Hematopoietic multipotent progenitor cell treated with erythropoietin and hydrocortisone succinate and interleukin-3 and kit ligand, for 17 days (in vitro differentiated cells): Measurements from ENCODE around the gene NR1H4.
"Not testable (repeated sequence)": the region's sequence is repeated elsewhere in the genome, so short reads cannot be mapped to it uniquely, and the experiment has no call there.

Experiments used
- DNase-seq: peaks from one replicate; pipeline ENCODE4 v3.0.0-alpha.2; 2015; ENCODE audit warnings: low spot score

The NR1H4 gene

GRCh38 chr12:100473050-100473715 is 483 bp upstream of the NR1H4 start:
- no peak for DNase-seq

GRCh38 chr12:100474617-100475016 is 951 bp downstream of the NR1H4 start:
- no peak for DNase-seq

DNA sequence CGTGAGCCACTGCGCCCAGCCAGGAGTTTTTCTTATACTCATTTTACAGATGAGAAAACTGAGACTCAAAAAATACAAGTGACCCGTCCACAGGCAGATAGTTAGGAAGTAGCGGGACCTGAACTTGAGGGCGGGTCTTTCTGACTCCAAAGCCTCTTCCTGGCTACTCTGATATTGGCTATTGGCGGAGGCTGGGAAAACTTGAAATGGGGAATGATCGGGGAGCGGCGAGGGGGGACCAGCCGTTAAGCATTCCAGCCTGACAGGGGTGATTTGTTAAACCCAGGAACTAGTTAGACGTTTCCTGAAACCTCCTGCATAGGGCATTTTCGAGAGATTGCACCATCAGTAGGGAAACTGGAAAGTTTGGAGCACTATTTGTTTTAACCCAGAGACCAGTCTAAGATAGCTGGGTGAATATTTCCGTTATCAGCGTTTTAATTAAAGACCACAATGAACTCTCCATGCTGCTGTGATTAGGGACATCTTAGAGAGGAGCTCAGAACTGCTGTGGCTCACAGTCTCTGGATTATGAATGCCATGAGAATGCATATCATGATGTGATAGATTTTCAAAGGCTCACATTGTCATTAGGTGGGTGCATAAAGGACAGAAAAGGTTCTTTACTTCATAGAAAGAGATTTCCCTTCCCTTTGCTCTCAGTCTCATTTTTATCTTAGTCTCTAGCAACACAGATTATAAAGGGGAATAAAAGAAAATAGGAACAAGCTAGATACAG is 2.5 kb downstream of the NR1H4 start:
- no peak for DNase-seq

GRCh38 chr12:100481021-100481420 is 7.4 kb downstream of the NR1H4 start:
- DNase-seq, result no peak

DNA sequence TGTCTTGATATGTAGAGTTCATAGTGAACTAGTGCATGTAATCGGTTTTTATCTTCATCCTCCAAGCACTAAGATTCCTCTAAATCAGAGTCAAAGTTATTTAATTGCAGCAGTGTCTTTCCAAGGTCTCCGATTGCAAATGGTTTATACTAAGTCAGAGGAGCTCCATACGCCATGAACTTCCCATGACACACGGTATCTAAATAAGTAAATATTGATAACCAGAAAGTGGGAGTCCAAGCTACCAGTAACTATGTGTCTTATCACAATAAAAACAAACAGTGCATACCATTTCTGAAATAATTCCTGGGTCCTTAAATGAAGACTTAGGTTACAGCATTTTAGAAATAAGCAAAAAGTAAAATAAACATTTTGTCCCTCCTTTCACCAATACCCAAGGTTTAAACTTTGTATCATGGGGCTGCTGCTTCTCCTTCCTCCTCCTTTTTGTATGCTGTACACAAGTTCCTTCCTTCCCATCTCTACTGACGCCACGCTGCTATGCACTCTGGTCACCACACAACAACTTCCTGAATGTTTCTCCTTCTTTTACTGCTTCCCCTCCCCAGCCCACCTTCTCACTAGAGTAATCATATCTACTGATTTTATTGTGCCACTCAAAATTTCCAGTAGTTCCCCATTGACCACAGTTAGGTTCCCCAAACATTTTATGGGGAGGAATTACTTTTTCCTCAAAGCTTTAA is 10.7 kb downstream of the NR1H4 start:
- no peak for DNase-seq

DNA sequence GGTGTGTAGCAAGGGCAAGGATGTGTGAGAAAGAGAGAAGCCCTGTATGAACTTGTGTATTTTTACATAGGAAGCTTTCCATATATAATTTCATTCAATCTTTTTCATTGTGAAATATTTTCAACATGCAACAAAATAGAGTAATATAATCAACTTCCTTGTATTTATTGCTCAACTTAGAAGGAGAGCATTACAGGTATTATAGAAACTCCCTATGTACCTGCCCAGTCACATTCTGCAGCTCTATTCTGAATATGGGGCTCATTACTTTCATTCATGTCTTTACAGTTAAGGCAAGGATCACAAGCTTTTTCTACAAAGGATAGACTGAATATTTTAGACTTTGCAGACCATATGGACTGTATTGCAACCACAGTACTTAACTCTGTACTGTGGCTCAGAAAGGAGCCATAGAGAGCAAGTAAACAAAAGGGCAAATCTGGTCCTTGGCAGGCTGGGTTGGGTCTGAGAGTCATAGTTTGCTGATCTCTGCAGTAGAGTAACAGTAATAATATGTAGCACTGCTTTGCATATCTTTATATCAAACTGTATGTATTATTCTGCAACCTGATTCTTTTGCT is 11.3 kb downstream of the NR1H4 start:
- no peak for DNase-seq

DNA sequence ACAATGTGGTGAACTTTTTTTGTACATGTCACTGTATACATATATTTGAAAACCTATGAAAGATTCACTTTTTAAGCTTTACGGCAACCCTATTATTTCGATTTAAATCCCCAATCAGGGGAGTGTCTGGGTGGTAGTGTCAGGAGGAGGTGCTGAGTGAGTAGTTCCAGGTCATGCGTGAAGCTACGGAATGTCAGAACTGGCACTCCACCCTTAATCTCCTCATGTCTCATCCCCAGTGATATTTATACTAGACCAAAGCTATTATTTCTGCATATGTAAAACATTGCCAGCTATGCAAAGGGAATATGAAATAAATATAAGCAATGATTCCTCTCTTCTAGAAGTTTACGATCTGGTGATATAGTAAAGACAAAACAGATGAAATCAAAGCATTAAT is 12.3 kb downstream of the NR1H4 start:
- no peak for DNase-seq

- DNase-seq, result no peak
Measured at GRCh38 chr12:100489251-100489820, 15.7 kb downstream of the NR1H4 start.

- DNase-seq, result no peak
Measured at GRCh38 chr12:100490056-100490455, 16.4 kb downstream of the NR1H4 start.

DNA sequence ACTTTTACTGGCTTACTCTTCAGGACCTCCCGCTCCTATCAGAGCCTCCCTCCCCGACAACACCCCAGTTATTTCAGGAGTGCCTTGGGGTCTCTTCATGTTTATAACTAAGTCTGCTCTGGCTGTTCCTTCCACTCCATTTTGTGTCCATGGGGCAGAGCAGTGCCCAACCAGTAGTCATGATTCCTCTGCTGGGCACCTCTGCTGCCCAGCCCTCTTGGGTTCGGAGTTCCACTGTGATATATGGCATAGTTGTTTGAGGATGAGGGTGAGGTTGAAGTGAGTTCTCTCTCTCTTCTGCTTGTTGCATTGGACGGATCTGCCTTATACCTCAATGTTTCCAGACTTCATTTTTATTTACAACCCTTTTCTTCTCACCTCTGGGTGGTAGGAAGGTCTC is 17.4 kb downstream of the NR1H4 start:
- no peak for DNase-seq

GRCh38 chr12:100493396-100494012 is 19.8 kb downstream of the NR1H4 start:
- DNase-seq, result no peak

DNA sequence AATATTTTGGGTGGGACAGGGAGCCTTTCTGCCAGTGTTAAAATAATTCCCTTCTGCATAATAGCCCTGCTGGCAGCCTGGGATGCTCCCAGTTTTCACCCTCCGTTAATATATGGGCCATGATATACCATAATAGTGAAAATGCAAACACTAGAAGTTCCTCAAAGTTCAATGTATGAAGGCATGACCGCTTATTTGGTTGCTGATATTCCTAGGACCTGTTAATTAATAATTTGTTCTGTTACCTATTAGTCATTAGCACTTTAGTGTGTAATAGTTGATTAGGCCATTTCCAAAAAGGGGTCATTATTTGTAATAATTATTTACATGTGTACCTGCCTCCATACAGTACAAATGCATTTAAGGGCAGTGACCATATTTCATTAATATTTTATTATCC is 20.4 kb downstream of the NR1H4 start:
- no peak for DNase-seq

DNA sequence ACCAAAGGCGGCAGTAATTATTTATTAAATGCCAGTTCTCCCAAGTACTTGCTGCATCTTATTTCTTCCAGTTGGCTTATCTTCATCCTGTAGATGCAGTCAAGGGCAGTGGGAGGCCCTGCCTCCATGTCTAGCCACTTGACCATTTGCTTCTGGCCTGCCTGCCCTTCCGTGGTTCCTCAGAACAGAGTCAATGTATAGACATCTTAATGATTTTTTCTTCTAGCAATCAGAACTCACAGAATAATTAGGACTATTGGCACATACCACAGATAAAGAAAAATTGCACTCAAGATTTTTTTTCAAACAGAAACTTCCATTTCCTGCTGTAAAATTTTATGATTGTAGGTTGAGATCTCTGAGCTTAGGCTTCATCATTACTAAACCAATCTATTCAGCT is 20.9 kb downstream of the NR1H4 start:
- no peak for DNase-seq

GRCh38 chr12:100497105-100497795 is 23.6 kb downstream of the NR1H4 start:
- no peak for DNase-seq

- no peak for DNase-seq
Measured at GRCh38 chr12:100498141-100498540, 24.5 kb downstream of the NR1H4 start.

DNA sequence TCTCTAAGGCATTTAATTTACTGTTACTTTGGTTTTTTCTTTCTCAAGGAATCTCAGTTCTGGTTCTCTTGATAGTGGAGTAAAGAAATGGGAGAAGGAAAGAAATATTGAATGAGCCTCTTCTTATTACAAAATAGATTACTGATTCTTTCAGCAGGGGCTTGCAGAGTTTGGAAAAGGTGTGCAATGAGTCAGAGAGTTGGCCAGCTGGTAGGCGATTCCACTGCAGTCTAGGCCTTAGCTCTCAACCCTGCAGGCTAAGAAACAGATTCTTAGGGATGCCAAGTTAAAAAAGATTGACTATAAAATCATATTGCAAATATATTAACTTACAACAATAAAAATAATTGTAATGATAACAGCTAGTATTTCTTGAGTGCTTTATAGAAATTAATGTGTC is 25.8 kb downstream of the NR1H4 start:
- no peak for DNase-seq

GRCh38 chr12:100502718-100503117 is 29.1 kb downstream of the NR1H4 start:
- not testable (repeated sequence) for DNase-seq

DNA sequence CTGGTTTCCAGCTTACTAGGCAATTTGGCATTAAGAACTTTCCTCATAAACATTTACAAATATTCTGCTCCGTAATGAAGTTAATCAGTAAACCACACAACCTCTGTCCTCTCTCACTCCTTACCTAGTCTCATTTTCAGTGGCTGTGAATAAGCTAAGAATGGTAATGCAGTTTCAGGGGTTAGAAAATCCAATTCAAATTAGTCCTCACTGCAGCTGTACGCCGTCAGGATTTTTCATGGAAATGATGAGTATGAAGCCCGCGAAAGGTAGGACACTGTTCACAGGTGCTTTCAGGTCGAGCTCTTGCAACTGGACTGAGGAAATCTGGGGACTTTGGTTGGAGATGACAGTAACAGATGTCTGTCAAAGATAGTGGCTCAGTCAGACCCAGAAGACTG is 29.6 kb downstream of the NR1H4 start:
- DNase-seq, result no peak

- no peak for DNase-seq
Measured at GRCh38 chr12:100504804-100505203, 31.1 kb downstream of the NR1H4 start.

DNA sequence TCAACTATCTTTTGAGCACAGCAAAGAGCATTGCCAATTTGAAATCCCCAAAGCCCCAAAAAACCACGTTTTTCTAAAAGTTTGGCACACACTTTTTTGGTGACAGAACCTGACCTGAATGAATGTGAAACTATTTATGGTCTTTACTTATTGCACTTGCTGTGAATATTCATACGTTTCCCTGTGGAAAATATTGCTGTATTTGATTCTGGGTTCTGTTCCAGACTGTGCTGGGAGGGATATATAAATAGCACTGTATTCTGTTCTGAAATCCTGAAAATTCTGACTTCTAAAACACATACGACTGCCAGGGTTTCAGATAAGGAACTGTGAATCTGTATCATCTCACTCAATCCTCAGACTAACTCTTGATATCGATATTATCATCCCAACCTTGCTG is 35.1 kb downstream of the NR1H4 start:
- DNase-seq, result no peak

DNA sequence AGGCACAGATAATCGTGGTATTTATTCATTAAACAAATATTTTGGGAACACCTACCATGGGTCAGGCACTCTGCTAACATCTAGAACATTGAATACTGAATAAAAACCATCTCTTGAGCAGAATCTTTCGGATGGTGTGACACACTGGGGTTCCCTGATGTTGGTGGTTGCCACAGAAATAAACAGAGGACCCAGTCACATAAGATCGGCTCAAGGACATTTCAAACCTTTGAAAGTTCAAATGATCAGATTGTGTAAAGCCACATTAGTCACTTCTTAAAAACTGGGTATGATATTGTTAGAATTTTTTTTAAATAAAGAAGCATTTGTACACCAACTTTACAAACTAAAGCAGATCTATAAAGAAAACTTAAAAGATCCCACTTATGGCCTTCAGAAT is 39.0 kb downstream of the NR1H4 start:
- no peak for DNase-seq
